WTC11 (cell line): ENCODE measurements around the gene ELP5. TPM values are rescaled to one million over a fixed set of nuclear protein-coding genes. Genes with fewer than 3 reads are reported as not detected.

Experiments used
- ATAC-seq: fragments of 200-7000 bp; cut with Tn5 transposase; 2 replicates; pipeline ENCODE4 v1.10.0; 2021; ENCODE audit warnings: mild to moderate bottlenecking, moderate library complexity
- CTCF ChIA-PET: fragments of 300-600 bp; sonication (Branson Sonifier 250); formaldehyde crosslinking; loops from one replicate; lab custom pipeline; 2021; ENCODE audit warnings: antibody characterized with exemption; lab: Charles Lee
- POLR2A ChIA-PET: fragments of 350-600 bp; sonication (Branson Sonifier 250); formaldehyde crosslinking; loops from one replicate; lab custom pipeline; 2021; ENCODE audit warnings: antibody characterized with exemption; lab: Charles Lee
- DNase-seq: peaks from one replicate; pipeline ENCODE4 v3.0.0; 2021; ENCODE audit warnings: low spot score
- H3K27ac Mint-ChIP-seq: 2 replicates; pipeline ENCODE4 v1.8.0; 2021; ENCODE audit warnings: mixed read lengths
- H3K27me3 Mint-ChIP-seq: 2 replicates; pipeline ENCODE4 v1.8.0; 2021; ENCODE audit warnings: low read depth, mild to moderate bottlenecking, moderate library complexity, mixed read lengths
- H3K36me3 Mint-ChIP-seq: 2 replicates; pipeline ENCODE4 v1.8.0; 2021; ENCODE audit warnings: mixed read lengths
- H3K4me1 Mint-ChIP-seq: 2 replicates; pipeline ENCODE4 v1.8.0; 2022; ENCODE audit warnings: mixed read lengths
- H3K4me3 Mint-ChIP-seq: 2 replicates; pipeline ENCODE4 v1.8.0; 2021; ENCODE audit warnings: mild to moderate bottlenecking, moderate library complexity, mixed read lengths
- H3K9me3 Mint-ChIP-seq: 2 replicates; pipeline ENCODE4 v1.8.0; 2021; ENCODE audit warnings: mixed read lengths
- ATF3 ChIP-seq: sonication (generic); formaldehyde crosslinking; conservative IDR thresholded peaks from 2 replicates; pipeline ENCODE4 v1.8.1; 2022; ENCODE audit warnings: mild to moderate bottlenecking, missing genetic modification reagents
- E2F5 ChIP-seq: sonication (generic); formaldehyde crosslinking; IDR thresholded peaks from 2 replicates; pipeline ENCODE4 v1.8.1; 2022; ENCODE audit warnings: mild to moderate bottlenecking, moderate library complexity, missing genetic modification reagents
- ELF4 ChIP-seq: sonication (generic); formaldehyde crosslinking; IDR thresholded peaks from 2 replicates; pipeline ENCODE4 v1.8.1; 2022; ENCODE audit warnings: low read depth, mild to moderate bottlenecking, moderate library complexity, missing genetic modification reagents
- ETV6 ChIP-seq: sonication (generic); formaldehyde crosslinking; IDR thresholded peaks from 2 replicates; pipeline ENCODE4 v1.8.1; 2022; ENCODE audit warnings: mild to moderate bottlenecking, missing genetic modification reagents
- FOXJ3 ChIP-seq: sonication (generic); formaldehyde crosslinking; IDR thresholded peaks from 2 replicates; pipeline ENCODE4 v1.9.0; 2021; ENCODE audit warnings: missing genetic modification reagents, mild to moderate bottlenecking, borderline replicate concordance
- FOXP1 ChIP-seq: sonication (generic); formaldehyde crosslinking; IDR thresholded peaks from 2 replicates; pipeline ENCODE4 v1.8.0; 2022; ENCODE audit warnings: missing genetic modification reagents, mild to moderate bottlenecking, moderate library complexity, borderline replicate concordance
- HMGXB4 ChIP-seq: sonication (generic); formaldehyde crosslinking; IDR thresholded peaks from 2 replicates; pipeline ENCODE4 v1.8.1; 2023; ENCODE audit warnings: mild to moderate bottlenecking, moderate library complexity, missing genetic modification reagents
- JAZF1 ChIP-seq: fragments of 250-450 bp; sonication (Bioruptor Pico); IDR thresholded peaks from 2 replicates; pipeline ENCODE4 v1.9.0; 2021; ENCODE audit warnings: moderate library complexity, mild to moderate bottlenecking, inconsistent platforms
- JUN ChIP-seq: sonication (generic); formaldehyde crosslinking; IDR thresholded peaks from 2 replicates; pipeline ENCODE4 v1.8.0; 2023; ENCODE audit warnings: mild to moderate bottlenecking, missing genetic modification reagents
- MXD4 ChIP-seq: fragments of 250-450 bp; sonication (Bioruptor Pico); IDR thresholded peaks from 2 replicates; pipeline ENCODE4 v1.8.0; 2021; ENCODE audit warnings: mild to moderate bottlenecking, moderate library complexity, borderline replicate concordance
- MYBL2 ChIP-seq: sonication (generic); formaldehyde crosslinking; IDR thresholded peaks from 2 replicates; pipeline ENCODE4 v1.8.1; 2023; ENCODE audit warnings: mild to moderate bottlenecking, moderate library complexity, missing genetic modification reagents
- NFYB ChIP-seq: sonication (generic); formaldehyde crosslinking; conservative IDR thresholded peaks from 2 replicates; pipeline ENCODE4 v1.8.0; 2022; ENCODE audit warnings: low read depth, missing genetic modification reagents
- NR2C2 ChIP-seq: sonication (generic); formaldehyde crosslinking; IDR thresholded peaks from 2 replicates; pipeline ENCODE4 v1.8.0; 2022; ENCODE audit warnings: mild to moderate bottlenecking, missing genetic modification reagents
- RELA ChIP-seq: sonication (generic); formaldehyde crosslinking; IDR thresholded peaks from 2 replicates; pipeline ENCODE4 v1.8.1; 2022; ENCODE audit warnings: missing genetic modification reagents, mild to moderate bottlenecking, borderline replicate concordance
- TCF7 ChIP-seq: sonication (generic); formaldehyde crosslinking; IDR thresholded peaks from 2 replicates; pipeline ENCODE4 v1.8.0; 2022; ENCODE audit warnings: mild to moderate bottlenecking, low read depth, missing genetic modification reagents, moderate library complexity
- TEAD4 ChIP-seq: sonication (generic); formaldehyde crosslinking; IDR thresholded peaks from 2 replicates; pipeline ENCODE4 v1.8.0; 2022; ENCODE audit warnings: mild to moderate bottlenecking, missing genetic modification reagents
- TP53 ChIP-seq: sonication (generic); formaldehyde crosslinking; IDR thresholded peaks from 2 replicates; pipeline ENCODE4 v1.8.1; 2023; ENCODE audit warnings: mild to moderate bottlenecking, missing genetic modification reagents
- ZBTB43 ChIP-seq: sonication (generic); formaldehyde crosslinking; IDR thresholded peaks from 2 replicates; pipeline ENCODE4 v1.8.1; 2023; ENCODE audit warnings: mild to moderate bottlenecking, missing genetic modification reagents
- ZNF138 ChIP-seq: sonication (generic); formaldehyde crosslinking; conservative IDR thresholded peaks from 2 replicates; pipeline ENCODE4 v1.8.1; 2022; ENCODE audit warnings: mild to moderate bottlenecking, moderate library complexity, missing genetic modification reagents
- ZNF263 ChIP-seq: sonication (generic); formaldehyde crosslinking; IDR thresholded peaks from 2 replicates; pipeline ENCODE4 v1.8.1; 2022; ENCODE audit warnings: low read depth, mild to moderate bottlenecking, moderate library complexity, missing genetic modification reagents
- ZNF281 ChIP-seq: sonication (generic); formaldehyde crosslinking; IDR thresholded peaks from 2 replicates; pipeline ENCODE4 v1.8.0; 2023; ENCODE audit warnings: mild to moderate bottlenecking, missing genetic modification reagents
- ZNF317 ChIP-seq: sonication (generic); formaldehyde crosslinking; IDR thresholded peaks from 2 replicates; pipeline ENCODE4 v1.8.1; 2023; ENCODE audit warnings: low read depth, mild to moderate bottlenecking, moderate library complexity, missing genetic modification reagents, borderline replicate concordance
- ZNF512 ChIP-seq: sonication (generic); formaldehyde crosslinking; IDR thresholded peaks from 2 replicates; pipeline ENCODE4 v1.8.1; 2022; ENCODE audit warnings: missing genetic modification reagents, borderline replicate concordance
- ZSCAN18 ChIP-seq: fragments of 250-450 bp; sonication (Bioruptor Pico); IDR thresholded peaks from 2 replicates; pipeline ENCODE4 v2.1.2; 2022; ENCODE audit warnings: mild to moderate bottlenecking, moderate library complexity
- total RNA-seq: library from RNA; stranded (reverse); gene quantifications from 3 replicates; pipeline ENCODE4 v1.2.3, GENCODE V29; 2021

The ELP5 gene
- total RNA-seq, 1 experiment from 2014 or later = 101 TPM

GRCh38 chr17:7295230-7296180 is 43.5 kb downstream of the ELP5 start (continued):
- TF ChIP-seq ZNF281 (CRISPR knock-in tag) (no peak), MYBL2 (CRISPR knock-in tag) (no peak), FOXP1 (no peak), ATF3 (CRISPR knock-in tag) (no peak), TCF7 (CRISPR knock-in tag) (no peak), RELA (CRISPR knock-in tag) (no peak)

- Mint-ChIP-seq H3K4me1 (peaks cover 23% of the 10 kb centered on the region), H3K27ac (no peak overlapping the region), H3K27me3 (peaks cover 76% of the 10 kb centered on the region), H3K36me3 (no peaks in the 10 kb centered on the region), H3K4me3 (peak overlapping the region; percentile 70), H3K9me3 (no peaks in the 10 kb centered on the region)
- ChIA-PET POLR2A (interaction anchor here (1.2 to 1.4 kb wide), 2 partner anchors 12 to 16 kb away, joined by 3 to 7 read pairs; no protein-coding TSS in a partner anchor), CTCF (interaction anchor here (0.6 to 4.1 kb wide), 30 partner anchors 8 to 250 kb away, joined by 3 to 119 read pairs (median 4); partner anchors contain the start of genes ACADVL, ACAP1, DLG4 and DVL2)
- ATAC-seq = peak; percentile 27
- peak; percentile 94 for DNase-seq
- TF ChIP-seq HMGXB4 (CRISPR knock-in tag) = peak; percentile 92
- no peak; the same call in 1 of the 2 replicates for TF ChIP-seq ZNF138
- TF ChIP-seq NFYB (CRISPR knock-in tag) = no peak
- TF ChIP-seq FOXJ3 (CRISPR knock-in tag) = no peak
- TF ChIP-seq ELF4 (CRISPR knock-in tag) = no peak
- 0 out of 2 replicates have a peak, but pooled peaks have one; percentile 61 for TF ChIP-seq E2F5
- peak; percentile 86; the same call in 1 of the 2 replicates for TF ChIP-seq TP53 (CRISPR knock-in tag)
- peak; percentile 27; the same call in 1 of the 2 replicates for TF ChIP-seq ZNF317 (CRISPR knock-in tag)
- no peak for TF ChIP-seq ZNF263 (CRISPR knock-in tag)
- peak; percentile 81; the same call in 1 of the 2 replicates for TF ChIP-seq ZBTB43 (CRISPR knock-in tag)
- no peak for TF ChIP-seq NR2C2 (CRISPR knock-in tag)
- no peak for TF ChIP-seq MXD4 (CRISPR knock-in tag)
- TF ChIP-seq JAZF1 (CRISPR knock-in tag) = no peak
- no peak for TF ChIP-seq ZSCAN18 (CRISPR knock-in tag)
- TF ChIP-seq ZNF512 = no peak
- peak; percentile 95 for TF ChIP-seq ETV6
- TF ChIP-seq JUN (CRISPR knock-in tag) = no peak
- 0 out of 2 replicates have a peak, but pooled peaks have one; percentile 55 for TF ChIP-seq TEAD4 (CRISPR knock-in tag)
These were observed 44.3 kb downstream of the ELP5 start for GRCh38 chr17:7296189-7296861.
